Measurements from ENCODE around the gene PARK7. TPM values are rescaled to one million over a fixed set of nuclear protein-coding genes. Genes with fewer than 3 reads are reported as not detected.
A peak's percentile ranks its signal among the peaks of the same experiment; 100 is the strongest.

The PARK7 gene
- total and polyA plus RNA-seq, 5 donors from 2014 or later = 150 to 527 (median 462) TPM

DNA sequence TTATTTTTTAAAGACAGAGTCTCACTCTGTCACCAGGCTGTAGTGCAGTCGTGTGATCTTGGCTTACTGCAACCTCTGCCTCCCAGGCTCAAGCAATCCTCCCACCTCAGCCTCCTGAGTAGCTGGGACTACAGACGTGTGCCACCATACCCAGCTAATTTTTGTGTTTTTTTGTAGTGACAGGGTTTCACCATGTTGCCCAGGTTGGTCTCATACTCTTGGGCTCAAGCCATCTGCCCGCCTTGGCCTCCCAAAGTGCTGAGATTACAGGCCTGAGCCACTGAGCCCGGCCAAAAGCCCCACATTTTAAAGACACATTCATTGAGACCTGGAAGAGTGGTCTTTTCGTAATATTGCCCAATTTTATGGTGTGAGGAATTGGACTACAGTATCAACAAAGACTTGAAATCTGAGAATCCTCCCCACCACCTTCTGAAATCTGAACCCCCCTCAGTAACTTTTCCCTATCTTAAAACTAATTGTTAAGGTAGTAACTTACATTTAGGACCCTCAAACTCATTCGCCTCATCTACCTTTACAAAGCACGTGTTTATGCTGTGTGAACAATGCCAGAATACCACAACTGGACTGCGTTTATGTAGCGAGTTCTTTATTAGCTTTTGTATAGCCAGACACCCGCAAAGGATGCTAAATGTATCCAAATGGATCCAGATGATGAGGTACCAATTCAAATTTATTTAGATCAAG lies 61.9 kb downstream of the PARK7 start:
- H3K4me3 ChIP-seq (ENCODE audit: low read depth, low read length) = no peak overlapping the region
- no peaks in the 10 kb centered on the region for H3K36me3 ChIP-seq (ENCODE audit: control insufficient read depth, insufficient read depth, low read length)
- DNase-seq (no peak), ATAC-seq (ENCODE audit: low read depth in 2 of 2) (no peak)
- H3K9me3 Mint-ChIP-seq = peaks cover 0 to 2% (median 0%) of the 10 kb centered on the region in 7 donors
- no peak overlapping the region for H3K4me3 Mint-ChIP-seq
- no peaks in the 10 kb centered on the region for H3K36me3 Mint-ChIP-seq
- H3K9me3 ChIP-seq (ENCODE audit: control insufficient read depth in 2 of 2, low read length in 2 of 2) = no peaks in the 10 kb centered on the region
- peaks cover 19% of the 10 kb centered on the region for H3K4me1 ChIP-seq (ENCODE audit: control insufficient read depth, insufficient read depth, low read length, poor library complexity, severe bottlenecking)
- no peak overlapping the region for H3K27ac ChIP-seq (ENCODE audit: insufficient read depth, low read length, poor library complexity, severe bottlenecking)
- peaks cover 72% of the 10 kb centered on the region for H3K27me3 Mint-ChIP-seq
- H3K27me3 ChIP-seq (ENCODE audit: control insufficient read depth, insufficient read depth, low read length) = peaks cover 22% of the 10 kb centered on the region
- peaks cover 5 to 13% (median 9%) of the 10 kb centered on the region in 4 donors for H3K4me1 Mint-ChIP-seq
- H3K27ac Mint-ChIP-seq = no peak overlapping the region

GRCh38 chr1:8023995-8024313 lies 62.4 kb downstream of the PARK7 start:
- H3K4me3 ChIP-seq (ENCODE audit: low read depth, low read length) = no peak overlapping the region
- ATAC-seq (ENCODE audit: low read depth in 2 of 2) (no peak), DNase-seq (no peak)
- no peak overlapping the region for H3K27ac Mint-ChIP-seq
- H3K9me3 ChIP-seq (ENCODE audit: control insufficient read depth in 2 of 2, low read length in 2 of 2) = no peaks in the 10 kb centered on the region
- H3K36me3 ChIP-seq (ENCODE audit: control insufficient read depth, insufficient read depth, low read length) = no peaks in the 10 kb centered on the region
- no peaks in the 10 kb centered on the region for H3K36me3 Mint-ChIP-seq
- peaks cover 0 to 2% (median 0%) of the 10 kb centered on the region in 7 donors for H3K9me3 Mint-ChIP-seq
- H3K4me3 Mint-ChIP-seq = peak overlapping the region in 1 of 4 donors; percentile 19
- H3K27me3 Mint-ChIP-seq = peaks cover 73% of the 10 kb centered on the region
- H3K4me1 ChIP-seq (ENCODE audit: control insufficient read depth, insufficient read depth, low read length, poor library complexity, severe bottlenecking) = peaks cover 19% of the 10 kb centered on the region
- H3K4me1 Mint-ChIP-seq = peaks cover 5 to 13% (median 9%) of the 10 kb centered on the region in 4 donors
- no peak overlapping the region for H3K27ac ChIP-seq (ENCODE audit: insufficient read depth, low read length, poor library complexity, severe bottlenecking)
- H3K27me3 ChIP-seq (ENCODE audit: control insufficient read depth, insufficient read depth, low read length) = peaks cover 22% of the 10 kb centered on the region

- Histone ChIP-seq H3K27me3 (ENCODE audit: control insufficient read depth, insufficient read depth, low read length) (peaks cover 22% of the 10 kb centered on the region), H3K9me3 (ENCODE audit: control insufficient read depth in 2 of 2, low read length in 2 of 2) (no peaks in the 10 kb centered on the region), H3K36me3 (ENCODE audit: control insufficient read depth, insufficient read depth, low read length) (no peaks in the 10 kb centered on the region), H3K4me3 (ENCODE audit: low read depth, low read length) (no peak overlapping the region), H3K4me1 (ENCODE audit: control insufficient read depth, insufficient read depth, low read length, poor library complexity, severe bottlenecking) (peaks cover 19% of the 10 kb centered on the region), H3K27ac (ENCODE audit: insufficient read depth, low read length, poor library complexity, severe bottlenecking) (no peak overlapping the region)
- ATAC-seq (ENCODE audit: low read depth in 2 of 2) (no peak), DNase-seq (no peak)
- Mint-ChIP-seq H3K4me3 (peak overlapping the region in 2 of 4 donors; percentile 8 to 19), H3K36me3 (no peaks in the 10 kb centered on the region), H3K27me3 (peaks cover 69% of the 10 kb centered on the region), H3K9me3 (peaks cover 0 to 2% (median 0%) of the 10 kb centered on the region in 7 donors), H3K27ac (no peak overlapping the region), H3K4me1 (peaks cover 5 to 13% (median 9%) of the 10 kb centered on the region in 4 donors)
These were observed 62.8 kb downstream of the PARK7 start for GRCh38 chr1:8024329-8024728.

DNA sequence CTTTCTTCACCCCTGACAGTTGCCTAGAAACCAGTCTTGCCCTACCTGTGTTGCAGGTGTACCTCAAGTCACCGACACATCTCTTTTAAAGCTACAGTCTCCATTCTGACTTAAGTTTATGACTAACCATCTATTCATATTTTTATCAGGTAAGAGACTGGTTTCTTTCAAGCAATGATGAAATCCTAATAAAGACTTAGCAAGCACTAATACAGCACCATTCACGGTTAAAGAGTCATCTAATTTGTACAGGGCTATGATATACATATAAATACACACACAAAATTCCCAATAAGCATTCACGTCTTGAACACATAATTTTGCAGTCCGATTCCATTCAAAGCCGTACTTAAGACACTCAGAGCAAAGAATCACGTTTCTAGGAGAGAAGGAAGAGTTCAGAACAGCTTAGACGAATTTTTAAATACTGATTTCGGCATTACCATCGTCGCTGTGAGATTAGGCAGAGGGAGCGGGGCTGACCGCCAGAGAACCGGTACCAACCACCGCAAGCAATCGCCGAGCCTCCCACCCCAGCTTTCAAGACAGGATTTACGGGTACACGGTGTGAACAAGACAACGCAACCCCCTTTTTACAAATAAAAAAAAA lies 63.7 kb downstream of the PARK7 start:
- Histone ChIP-seq H3K4me1 (ENCODE audit: control insufficient read depth, insufficient read depth, low read length, poor library complexity, severe bottlenecking) (peaks cover 19% of the 10 kb centered on the region), H3K9me3 (ENCODE audit: control insufficient read depth in 2 of 2, low read length in 2 of 2) (no peaks in the 10 kb centered on the region), H3K36me3 (ENCODE audit: control insufficient read depth, insufficient read depth, low read length) (no peaks in the 10 kb centered on the region), H3K27me3 (ENCODE audit: control insufficient read depth, insufficient read depth, low read length) (peaks cover 22% of the 10 kb centered on the region), H3K4me3 (ENCODE audit: low read depth, low read length) (peak overlapping the region; percentile 49), H3K27ac (ENCODE audit: insufficient read depth, low read length, poor library complexity, severe bottlenecking) (no peak overlapping the region)
- Mint-ChIP-seq H3K36me3 (no peaks in the 10 kb centered on the region), H3K4me1 (peaks cover 5 to 13% (median 9%) of the 10 kb centered on the region in 4 donors), H3K27ac (peak overlapping the region; percentile 52 to 97 (median 85)), H3K9me3 (peaks cover 0 to 2% (median 0%) of the 10 kb centered on the region in 7 donors), H3K27me3 (peaks cover 64% of the 10 kb centered on the region), H3K4me3 (peak overlapping the region; percentile 77 to 94 (median 86))
- no peak for ATAC-seq (ENCODE audit: low read depth in 2 of 2)
- peak in 2 of 3 donors; percentile 4 to 15 for DNase-seq

GRCh38 chr1:8025671-8026144 lies 64.2 kb downstream of the PARK7 start:
- Histone ChIP-seq H3K9me3 (ENCODE audit: control insufficient read depth in 2 of 2, low read length in 2 of 2) (no peaks in the 10 kb centered on the region), H3K4me3 (ENCODE audit: low read depth, low read length) (peak overlapping the region; percentile 49), H3K27me3 (ENCODE audit: control insufficient read depth, insufficient read depth, low read length) (peaks cover 22% of the 10 kb centered on the region), H3K27ac (ENCODE audit: insufficient read depth, low read length, poor library complexity, severe bottlenecking) (no peak overlapping the region), H3K36me3 (ENCODE audit: control insufficient read depth, insufficient read depth, low read length) (no peaks in the 10 kb centered on the region), H3K4me1 (ENCODE audit: control insufficient read depth, insufficient read depth, low read length, poor library complexity, severe bottlenecking) (peaks cover 19% of the 10 kb centered on the region)
- peaks cover 64% of the 10 kb centered on the region for H3K27me3 Mint-ChIP-seq
- H3K36me3 Mint-ChIP-seq = no peaks in the 10 kb centered on the region
- H3K4me1 Mint-ChIP-seq = peaks cover 5 to 13% (median 9%) of the 10 kb centered on the region in 4 donors
- peak overlapping the region; percentile 77 to 94 (median 86) for H3K4me3 Mint-ChIP-seq
- H3K27ac Mint-ChIP-seq = peak overlapping the region; percentile 52 to 97 (median 85)
- H3K9me3 Mint-ChIP-seq = peaks cover 0 to 2% (median 0%) of the 10 kb centered on the region in 7 donors
- ATAC-seq (ENCODE audit: low read depth in 2 of 2) (peak in 1 of 2 donors; percentile 15), DNase-seq (peak in 1 of 3 donors; percentile 15)

- H3K4me1 Mint-ChIP-seq = peaks cover 5 to 13% (median 10%) of the 10 kb centered on the region in 4 donors
- ATAC-seq (ENCODE audit: low read depth in 2 of 2) = peak; percentile 90 to 93
- DNase-seq = peak; percentile 82 to 91 (median 86)
- H3K4me3 Mint-ChIP-seq = peak within 1 kb of the TSS; percentile 77 to 94 (median 86)
- H3K4me1 ChIP-seq (ENCODE audit: control insufficient read depth, insufficient read depth, low read length, poor library complexity, severe bottlenecking) = peaks cover 19% of the 10 kb centered on the region
- H3K27ac Mint-ChIP-seq = peak within 1 kb of the TSS; percentile 52 to 97 (median 85)
- peaks cover 22% of the 10 kb centered on the region for H3K27me3 ChIP-seq (ENCODE audit: control insufficient read depth, insufficient read depth, low read length)
- peaks cover 59% of the 10 kb centered on the region for H3K27me3 Mint-ChIP-seq
- no peaks in the 10 kb centered on the region for H3K36me3 Mint-ChIP-seq
- peaks cover 0 to 2% (median 0%) of the 10 kb centered on the region in 7 donors for H3K9me3 Mint-ChIP-seq
- no peaks in the 10 kb centered on the region for H3K9me3 ChIP-seq (ENCODE audit: control insufficient read depth in 2 of 2, low read length in 2 of 2)
- H3K27ac ChIP-seq (ENCODE audit: insufficient read depth, low read length, poor library complexity, severe bottlenecking) = no peak within 1 kb of the TSS
- H3K36me3 ChIP-seq (ENCODE audit: control insufficient read depth, insufficient read depth, low read length) = no peaks in the 10 kb centered on the region
- H3K4me3 ChIP-seq (ENCODE audit: low read depth, low read length) = peak within 1 kb of the TSS; percentile 49
These were observed 64.9 kb downstream of the PARK7 start, which contains the start of gene ERRFI1 for GRCh38 chr1:8026153-8026975. Gene ERRFI1, minus strand, starts transcription at chr1:8026309. Its CDS starts 10,690 bp downstream, at chr1:8015619.

GRCh38 chr1:8026976-8027747 lies 65.7 kb downstream of the PARK7 start:
- Histone ChIP-seq H3K27ac (ENCODE audit: insufficient read depth, low read length, poor library complexity, severe bottlenecking) (no peak overlapping the region), H3K4me1 (ENCODE audit: control insufficient read depth, insufficient read depth, low read length, poor library complexity, severe bottlenecking) (peaks cover 19% of the 10 kb centered on the region), H3K36me3 (ENCODE audit: control insufficient read depth, insufficient read depth, low read length) (no peaks in the 10 kb centered on the region), H3K9me3 (ENCODE audit: control insufficient read depth in 2 of 2, low read length in 2 of 2) (no peaks in the 10 kb centered on the region), H3K27me3 (ENCODE audit: control insufficient read depth, insufficient read depth, low read length) (peaks cover 22% of the 10 kb centered on the region), H3K4me3 (ENCODE audit: low read depth, low read length) (no peak overlapping the region)
- DNase-seq (no peak), ATAC-seq (ENCODE audit: low read depth in 2 of 2) (no peak)
- H3K9me3 Mint-ChIP-seq = peaks cover 0 to 2% (median 0%) of the 10 kb centered on the region in 7 donors
- peak overlapping the region in 1 of 3 donors; percentile 93 for H3K27ac Mint-ChIP-seq
- H3K4me1 Mint-ChIP-seq = peaks cover 5 to 13% (median 11%) of the 10 kb centered on the region in 4 donors
- peaks cover 55% of the 10 kb centered on the region for H3K27me3 Mint-ChIP-seq
- no peaks in the 10 kb centered on the region for H3K36me3 Mint-ChIP-seq
- peak overlapping the region; percentile 70 to 91 (median 84) for H3K4me3 Mint-ChIP-seq
